AG20443 (cell line): ENCODE results near the gene STAT3.
A peak's percentile ranks its signal among the peaks of the same experiment; 100 is the strongest.
"Not testable (repeated sequence)": the region's sequence is repeated elsewhere in the genome, so short reads cannot be mapped to it uniquely, and the experiment has no call there.

Source experiments
- DNase-seq: peaks from one replicate; pipeline ENCODE4 v3.0.0; 2012; ENCODE audit warnings: low spot score, mixed read lengths

Gene STAT3

GRCh38 chr17:42279776-42280630, 108.2 kb downstream of the STAT3 start:
- DNase-seq, result no peak

- DNase-seq, result no peak
Observed at GRCh38 chr17:42277342-42277712, 110.9 kb downstream of the STAT3 start.

GRCh38 chr17:42276609-42277341, 111.5 kb downstream of the STAT3 start:
- DNase-seq, result peak; percentile 78

GRCh38 chr17:42276359-42276608, 112.0 kb downstream of the STAT3 start, which contains the start of gene STAT5B:
STAT5B (minus strand) TSS chr17:42276391; CDS start chr17:42232127, 44,264 bp downstream.
- peak; percentile 96 for DNase-seq

- DNase-seq, result peak; percentile 39
Observed at GRCh38 chr17:42275527-42276358, 112.5 kb downstream of the STAT3 start.

GRCh38 chr17:42274812-42275526, 113.3 kb downstream of the STAT3 start:
- DNase-seq, result no peak

GRCh38 chr17:42274253-42274542, 114.0 kb downstream of the STAT3 start:
- no peak for DNase-seq

GRCh38 chr17:42273474-42274252, 114.6 kb downstream of the STAT3 start:
- no peak for DNase-seq

- no peak for DNase-seq
Observed at GRCh38 chr17:42272162-42272907, 115.9 kb downstream of the STAT3 start.

GRCh38 chr17:42271779-42272035, 116.5 kb downstream of the STAT3 start:
- DNase-seq, result no peak

- DNase-seq, result no peak
Observed at GRCh38 chr17:42271006-42271778, 117.0 kb downstream of the STAT3 start.

- DNase-seq, result no peak
Observed at GRCh38 chr17:42270596-42270995, 117.6 kb downstream of the STAT3 start.

- DNase-seq, result no peak
Observed at GRCh38 chr17:42270170-42270535, 118.1 kb downstream of the STAT3 start.

- DNase-seq, result no peak
Observed at GRCh38 chr17:42268236-42268635, 120.0 kb downstream of the STAT3 start.

GRCh38 chr17:42266918-42267766, 121.1 kb downstream of the STAT3 start:
- peak; percentile 16 for DNase-seq

GRCh38 chr17:42266462-42266861, 121.8 kb downstream of the STAT3 start:
- no peak for DNase-seq

GRCh38 chr17:42264366-42264765, 123.9 kb downstream of the STAT3 start:
- not testable (repeated sequence) for DNase-seq
